SK-N-SH treated with all-trans-retinoic acid at 6 μM for 48 hours (cell line): ENCODE measurements around the gene UHRF1.

Source experiments
- ATAC-seq: fragments of 200-7000 bp; cut with Tn5 transposase; 3 replicates; pipeline ENCODE4 v1.9.1; 2020; ENCODE audit warnings: mild to moderate bottlenecking, moderate library complexity
- ARNTL ChIP-seq: fragments of 450-650 bp; formaldehyde crosslinking; IDR thresholded peaks from 2 replicates; pipeline ENCODE4 v1.5.0; 2020; ENCODE audit warnings: low read depth, mild to moderate bottlenecking, moderate library complexity, borderline replicate concordance
- BACH2 ChIP-seq: fragments of 250-450 bp; sonication (Bioruptor Pico); IDR thresholded peaks from 2 replicates; pipeline ENCODE4 v1.9.0; 2021; ENCODE audit warnings: mild to moderate bottlenecking, borderline replicate concordance
- CREB5 ChIP-seq: fragments of 250-450 bp; sonication (Bioruptor Pico); IDR thresholded peaks from 2 replicates; pipeline ENCODE4 v1.5.1; 2020; ENCODE audit warnings: low read depth, mild to moderate bottlenecking, moderate library complexity
- CSDC2 ChIP-seq: fragments of 250-450 bp; sonication (Bioruptor Pico); IDR thresholded peaks from 2 replicates; pipeline ENCODE4 v1.5.0; 2020; ENCODE audit warnings: mild to moderate bottlenecking, moderate library complexity
- ESRRG ChIP-seq: fragments of 250-450 bp; sonication (Bioruptor Pico); IDR thresholded peaks from 2 replicates; pipeline ENCODE4 v1.6.1; 2021; ENCODE audit warnings: mild to moderate bottlenecking
- GLIS3 ChIP-seq: fragments of 250-450 bp; sonication (Bioruptor Pico); IDR thresholded peaks from 2 replicates; pipeline ENCODE4 v1.5.0; 2020; ENCODE audit warnings: mild to moderate bottlenecking, moderate library complexity
- ISL1 ChIP-seq: fragments of 250-450 bp; sonication (Bioruptor Pico); IDR thresholded peaks from 2 replicates; pipeline ENCODE4 v2.1.2; 2022; ENCODE audit warnings: mild to moderate bottlenecking, moderate library complexity
- OSR1 ChIP-seq: fragments of 250-450 bp; sonication (Bioruptor Pico); IDR thresholded peaks from 2 replicates; pipeline ENCODE4 v1.8.0; 2022; ENCODE audit warnings: moderate library complexity, mild to moderate bottlenecking, inconsistent platforms
- POU6F1 ChIP-seq: fragments of 250-450 bp; sonication (Bioruptor Pico); IDR thresholded peaks from 2 replicates; pipeline ENCODE4 v1.8.0; 2021; ENCODE audit warnings: low read depth, mild to moderate bottlenecking, moderate library complexity, borderline replicate concordance
- PPARA ChIP-seq: fragments of 250-450 bp; sonication (Bioruptor Pico); IDR thresholded peaks from 2 replicates; pipeline ENCODE4 v1.5.0; 2020; ENCODE audit warnings: mild to moderate bottlenecking, borderline replicate concordance
- RARB ChIP-seq: fragments of 250-450 bp; sonication (Bioruptor Pico); IDR thresholded peaks from 2 replicates; pipeline ENCODE4 v1.8.0; 2021; ENCODE audit warnings: mild to moderate bottlenecking, moderate library complexity
- SNAI2 ChIP-seq: fragments of 250-450 bp; sonication (Bioruptor Pico); IDR thresholded peaks from 2 replicates; pipeline ENCODE4 v1.5.0; 2020; ENCODE audit warnings: mild to moderate bottlenecking, moderate library complexity
- TCF4 ChIP-seq: fragments of 250-450 bp; sonication (Bioruptor Pico); IDR thresholded peaks from 2 replicates; pipeline ENCODE4 v1.8.0; 2021; ENCODE audit warnings: mild to moderate bottlenecking, moderate library complexity, borderline replicate concordance
- TOX ChIP-seq: fragments of 250-450 bp; sonication (Bioruptor Pico); IDR thresholded peaks from 2 replicates; pipeline ENCODE4 v1.8.0; 2021; ENCODE audit warnings: mild to moderate bottlenecking, moderate library complexity, borderline replicate concordance
- TSHZ2 ChIP-seq: fragments of 250-450 bp; sonication (Bioruptor Pico); IDR thresholded peaks from 2 replicates; pipeline ENCODE4 v1.5.0; 2020; ENCODE audit warnings: mild to moderate bottlenecking, moderate library complexity
- ZC3H10 ChIP-seq: fragments of 250-450 bp; sonication (Bioruptor Pico); IDR thresholded peaks from 2 replicates; pipeline ENCODE4 v1.5.1; 2021; ENCODE audit warnings: mild to moderate bottlenecking, moderate library complexity
- ZFP3 ChIP-seq: fragments of 250-450 bp; sonication (Bioruptor Pico); IDR thresholded peaks from 2 replicates; pipeline ENCODE4 v1.5.0; 2020; ENCODE audit warnings: mild to moderate bottlenecking, moderate library complexity
- ZFP30 ChIP-seq: fragments of 450-650 bp; formaldehyde crosslinking; IDR thresholded peaks from 2 replicates; pipeline ENCODE4 v1.5.0; 2022; ENCODE audit warnings: mild to moderate bottlenecking, moderate library complexity
- ZNF565 ChIP-seq: fragments of 450-650 bp; formaldehyde crosslinking; conservative IDR thresholded peaks from 2 replicates; pipeline ENCODE4 v1.5.0; 2020; ENCODE audit warnings: low read depth, mild to moderate bottlenecking, moderate library complexity
- ZNF70 ChIP-seq: fragments of 450-650 bp; formaldehyde crosslinking; IDR thresholded peaks from 2 replicates; pipeline ENCODE4 v1.5.0; 2020; ENCODE audit warnings: mild to moderate bottlenecking, moderate library complexity
- ZNF8 ChIP-seq: fragments of 450-650 bp; formaldehyde crosslinking; IDR thresholded peaks from 2 replicates; pipeline ENCODE4 v1.5.0; 2020; ENCODE audit warnings: mild to moderate bottlenecking, moderate library complexity
- TF ChIP-seq, protein P1 (sequence below): fragments of 250-450 bp; sonication (Bioruptor Pico); IDR thresholded peaks from 2 replicates; pipeline ENCODE4 v1.5.1; 2021; ENCODE audit warnings: mild to moderate bottlenecking, moderate library complexity
- TF ChIP-seq, protein P2 (sequence below): fragments of 250-450 bp; sonication (Bioruptor Pico); IDR thresholded peaks from 2 replicates; pipeline ENCODE4 v1.8.0; 2020; ENCODE audit warnings: mild to moderate bottlenecking, moderate library complexity, borderline replicate concordance

UHRF1 gene

GRCh38 chr19:4997297-4997696 is 88.0 kb downstream of the UHRF1 start (continued):
- TF ChIP-seq ZNF70 (CRISPR knock-in tag) (no peak), ZC3H10 (CRISPR knock-in tag) (no peak), ISL1 (no peak), ZNF565 (CRISPR knock-in tag) (no peak), SNAI2 (no peak)
- TF ChIP-seq, protein P1, sequence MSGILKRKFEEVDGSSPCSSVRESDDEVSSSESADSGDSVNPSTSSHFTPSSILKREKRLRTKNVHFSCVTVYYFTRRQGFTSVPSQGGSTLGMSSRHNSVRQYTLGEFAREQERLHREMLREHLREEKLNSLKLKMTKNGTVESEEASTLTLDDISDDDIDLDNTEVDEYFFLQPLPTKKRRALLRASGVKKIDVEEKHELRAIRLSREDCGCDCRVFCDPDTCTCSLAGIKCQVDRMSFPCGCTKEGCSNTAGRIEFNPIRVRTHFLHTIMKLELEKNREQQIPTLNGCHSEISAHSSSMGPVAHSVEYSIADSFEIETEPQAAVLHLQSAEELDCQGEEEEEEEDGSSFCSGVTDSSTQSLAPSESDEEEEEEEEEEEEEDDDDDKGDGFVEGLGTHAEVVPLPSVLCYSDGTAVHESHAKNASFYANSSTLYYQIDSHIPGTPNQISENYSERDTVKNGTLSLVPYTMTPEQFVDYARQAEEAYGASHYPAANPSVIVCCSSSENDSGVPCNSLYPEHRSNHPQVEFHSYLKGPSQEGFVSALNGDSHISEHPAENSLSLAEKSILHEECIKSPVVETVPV (CRISPR knock-in tag), result no peak
- TF ChIP-seq, protein P2, sequence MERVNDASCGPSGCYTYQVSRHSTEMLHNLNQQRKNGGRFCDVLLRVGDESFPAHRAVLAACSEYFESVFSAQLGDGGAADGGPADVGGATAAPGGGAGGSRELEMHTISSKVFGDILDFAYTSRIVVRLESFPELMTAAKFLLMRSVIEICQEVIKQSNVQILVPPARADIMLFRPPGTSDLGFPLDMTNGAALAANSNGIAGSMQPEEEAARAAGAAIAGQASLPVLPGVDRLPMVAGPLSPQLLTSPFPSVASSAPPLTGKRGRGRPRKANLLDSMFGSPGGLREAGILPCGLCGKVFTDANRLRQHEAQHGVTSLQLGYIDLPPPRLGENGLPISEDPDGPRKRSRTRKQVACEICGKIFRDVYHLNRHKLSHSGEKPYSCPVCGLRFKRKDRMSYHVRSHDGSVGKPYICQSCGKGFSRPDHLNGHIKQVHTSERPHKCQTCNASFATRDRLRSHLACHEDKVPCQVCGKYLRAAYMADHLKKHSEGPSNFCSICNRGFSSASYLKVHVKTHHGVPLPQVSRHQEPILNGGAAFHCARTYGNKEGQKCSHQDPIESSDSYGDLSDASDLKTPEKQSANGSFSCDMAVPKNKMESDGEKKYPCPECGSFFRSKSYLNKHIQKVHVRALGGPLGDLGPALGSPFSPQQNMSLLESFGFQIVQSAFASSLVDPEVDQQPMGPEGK (CRISPR knock-in tag), result no peak
- TF ChIP-seq, all 23 proteins: peak for 0

DNA sequence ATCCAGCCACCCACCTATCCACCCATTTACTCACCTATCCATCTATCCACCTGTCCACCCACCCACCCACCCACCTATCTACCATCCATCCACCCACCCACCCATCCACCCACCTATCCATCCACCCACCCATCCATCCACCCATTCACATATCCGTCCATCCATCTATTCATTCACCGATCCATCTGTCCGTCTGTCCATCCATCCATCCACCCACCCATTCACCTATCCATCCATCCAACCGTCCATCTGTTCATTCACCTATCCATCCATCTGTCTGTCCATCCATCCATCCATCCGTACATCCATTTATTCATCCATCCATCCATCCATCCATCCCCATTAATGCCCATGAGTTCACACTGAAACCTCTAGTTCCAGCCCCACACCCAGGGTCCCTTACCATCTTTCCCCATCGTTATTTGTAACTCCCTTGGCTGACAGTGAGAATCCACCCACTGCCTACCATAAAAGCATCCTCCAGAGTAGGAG is 90.9 kb downstream of the UHRF1 start:
- no peak for TF ChIP-seq ZFP3 (CRISPR knock-in tag)
- no peak for TF ChIP-seq SNAI2
- TF ChIP-seq ZC3H10 (CRISPR knock-in tag), result no peak
- no peak for TF ChIP-seq ISL1
- no peak for TF ChIP-seq ZNF8 (CRISPR knock-in tag)
- TF ChIP-seq ZNF70 (CRISPR knock-in tag), result no peak
- no peak for TF ChIP-seq ARNTL (CRISPR knock-in tag)
- no peak for TF ChIP-seq BACH2
- TF ChIP-seq, protein P1 (CRISPR knock-in tag), result no peak
- TF ChIP-seq OSR1 (CRISPR knock-in tag), result no peak
- TF ChIP-seq CSDC2 (CRISPR knock-in tag), result no peak
- no peak for TF ChIP-seq ZNF565 (CRISPR knock-in tag)
- TF ChIP-seq TSHZ2 (CRISPR knock-in tag), result no peak
- no peak for TF ChIP-seq ZFP30
- TF ChIP-seq RARB (CRISPR knock-in tag), result no peak
- no peak for ATAC-seq

DNA sequence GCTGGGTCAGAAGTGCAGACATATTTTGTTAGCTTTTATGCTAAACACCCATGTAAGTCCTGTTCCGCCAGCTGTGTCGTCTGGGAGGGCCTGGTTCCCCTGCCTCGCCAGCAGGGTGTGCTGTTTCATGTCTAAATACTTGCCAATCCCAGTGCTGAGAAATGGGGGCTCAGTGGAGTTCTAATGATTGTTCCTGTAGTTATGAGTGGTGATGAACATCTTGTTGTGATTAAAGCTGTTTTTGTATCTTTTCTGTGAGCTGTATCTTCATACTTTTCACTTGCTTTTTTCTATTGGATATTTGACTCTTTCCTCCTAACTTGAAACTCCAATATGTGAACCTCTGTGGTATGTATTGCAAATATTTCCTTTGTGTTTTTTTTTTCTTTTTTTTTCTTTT is 92.3 kb downstream of the UHRF1 start:
- no peak for TF ChIP-seq POU6F1 (CRISPR knock-in tag)
- no peak for TF ChIP-seq CREB5 (CRISPR knock-in tag)
- no peak for TF ChIP-seq ZFP3 (CRISPR knock-in tag)
- TF ChIP-seq ZNF8 (CRISPR knock-in tag), result no peak
- no peak for TF ChIP-seq CSDC2 (CRISPR knock-in tag)
- no peak for TF ChIP-seq ESRRG (CRISPR knock-in tag)
- no peak for TF ChIP-seq TOX (CRISPR knock-in tag)
- TF ChIP-seq BACH2, result no peak
- TF ChIP-seq ARNTL (CRISPR knock-in tag), result no peak
- no peak for TF ChIP-seq ZNF70 (CRISPR knock-in tag)
- TF ChIP-seq PPARA, result no peak
- TF ChIP-seq RARB (CRISPR knock-in tag), result no peak
- no peak for TF ChIP-seq GLIS3 (CRISPR knock-in tag)
- no peak for TF ChIP-seq OSR1 (CRISPR knock-in tag)
- no peak for TF ChIP-seq SNAI2
- no peak for TF ChIP-seq TCF4 (CRISPR knock-in tag)
- TF ChIP-seq ZFP30, result no peak
- TF ChIP-seq, protein P2 (CRISPR knock-in tag), result no peak
- TF ChIP-seq, protein P1 (CRISPR knock-in tag), result no peak
- TF ChIP-seq ISL1, result no peak
- peak; percentile 80 for ATAC-seq
